GM18499 (cell line): ENCODE measurements around the gene GFOD1.

Experiments
- ATAC-seq: cut with Tn5 transposase; IDR thresholded peaks from one replicate; pipeline ENCODE4 v1.9.1; 2021; ENCODE audit warnings: moderate number of reproducible peaks; ENCODE audit not compliant: insufficient read depth, unreplicated experiment

The GFOD1 gene

GRCh38 chr6:13488015-13488895 is 855 bp upstream of the GFOD1 start:
- no peak for ATAC-seq

GRCh38 chr6:13486679-13487121 is 700 bp downstream of the GFOD1 start:
- ATAC-seq: peak; percentile 9

- ATAC-seq: no peak
Measured at GRCh38 chr6:13485923-13486562, 1.4 kb downstream of the GFOD1 start.

GRCh38 chr6:13485303-13485702 is 2.1 kb downstream of the GFOD1 start:
- ATAC-seq: no peak

GRCh38 chr6:13484827-13485226 is 2.6 kb downstream of the GFOD1 start:
- no peak for ATAC-seq

GRCh38 chr6:13484138-13484708 is 3.2 kb downstream of the GFOD1 start:
- no peak for ATAC-seq

- no peak for ATAC-seq
Measured at GRCh38 chr6:13480631-13481501, 6.5 kb downstream of the GFOD1 start.

- no peak for ATAC-seq
Measured at GRCh38 chr6:13479971-13480434, 7.4 kb downstream of the GFOD1 start.

- ATAC-seq: no peak
Measured at GRCh38 chr6:13479206-13479800, 8.1 kb downstream of the GFOD1 start.

- no peak for ATAC-seq
Measured at GRCh38 chr6:13478525-13478966, 8.9 kb downstream of the GFOD1 start.

- ATAC-seq: no peak
Measured at GRCh38 chr6:13474787-13475186, 12.6 kb downstream of the GFOD1 start.

GRCh38 chr6:13474360-13474759 is 13.0 kb downstream of the GFOD1 start:
- no peak for ATAC-seq

- no peak for ATAC-seq
Measured at GRCh38 chr6:13473768-13474165, 13.6 kb downstream of the GFOD1 start.

GRCh38 chr6:13472976-13473767 is 14.2 kb downstream of the GFOD1 start:
- ATAC-seq: no peak

- ATAC-seq: no peak
Measured at GRCh38 chr6:13472099-13472498, 15.3 kb downstream of the GFOD1 start.

- no peak for ATAC-seq
Measured at GRCh38 chr6:13471184-13471583, 16.2 kb downstream of the GFOD1 start.

- ATAC-seq: no peak
Measured at GRCh38 chr6:13470238-13471140, 16.9 kb downstream of the GFOD1 start.

- ATAC-seq: no peak
Measured at GRCh38 chr6:13469693-13470092, 17.7 kb downstream of the GFOD1 start.
